ENCODE results near the gene OTUD7B.

Gene OTUD7B

GRCh38 chr1:150017206-150017750 is 6.8 kb upstream of the OTUD7B start:
- peaks cover 15% of the 10 kb centered on the region for H3K4me1 Mint-ChIP-seq
- no peak overlapping the region for H3K27ac Mint-ChIP-seq
- no peak overlapping the region for H3K4me3 Mint-ChIP-seq
- DNase-seq (ENCODE audit: low spot score in 2 of 2) (no peak), ATAC-seq (ENCODE audit: low read depth) (no peak)
- H3K27me3 Mint-ChIP-seq: peaks cover 12% of the 10 kb centered on the region
- H3K36me3 Mint-ChIP-seq: no peaks in the 10 kb centered on the region
- no peaks in the 10 kb centered on the region for H3K9me3 Mint-ChIP-seq

- Mint-ChIP-seq H3K4me1 (peaks cover 15% of the 10 kb centered on the region), H3K27ac (no peak overlapping the region), H3K27me3 (peaks cover 10% of the 10 kb centered on the region), H3K4me3 (no peak overlapping the region), H3K9me3 (no peaks in the 10 kb centered on the region), H3K36me3 (no peaks in the 10 kb centered on the region)
- no peak for DNase-seq (ENCODE audit: low spot score in 2 of 2)
- no peak for ATAC-seq (ENCODE audit: low read depth)
Measured at GRCh38 chr1:150015651-150016131, 5.2 kb upstream of the OTUD7B start.

GRCh38 chr1:150012611-150013010 is 2.1 kb upstream of the OTUD7B start:
- H3K27me3 Mint-ChIP-seq: peaks cover 12% of the 10 kb centered on the region
- DNase-seq (ENCODE audit: low spot score in 2 of 2): no peak

GRCh38 chr1:150009604-150010392 is 728 bp downstream of the OTUD7B start:
- H3K27me3 Mint-ChIP-seq: peaks cover 17% of the 10 kb centered on the region

More at GRCh38 chr1:150012611-150013010, 2.1 kb upstream of the OTUD7B start:
- ATAC-seq (ENCODE audit: low read depth): no peak
- Mint-ChIP-seq H3K9me3 (no peaks in the 10 kb centered on the region), H3K36me3 (peaks cover 2% of the 10 kb centered on the region), H3K27ac (no peak overlapping the region), H3K4me3 (no peak overlapping the region), H3K4me1 (peaks cover 11% of the 10 kb centered on the region)

GRCh38 chr1:150008699-150009098 is 1.8 kb downstream of the OTUD7B start:
- DNase-seq (ENCODE audit: low spot score in 2 of 2): no peak
- Mint-ChIP-seq H3K27me3 (peaks cover 23% of the 10 kb centered on the region), H3K4me1 (peaks cover 11% of the 10 kb centered on the region), H3K36me3 (peaks cover 6% of the 10 kb centered on the region), H3K27ac (no peak overlapping the region), H3K4me3 (no peak overlapping the region), H3K9me3 (no peaks in the 10 kb centered on the region)
- ATAC-seq (ENCODE audit: low read depth): no peak

More at GRCh38 chr1:150009604-150010392, 728 bp downstream of the OTUD7B start:
- H3K4me1 Mint-ChIP-seq: peaks cover 8% of the 10 kb centered on the region
- peak; percentile 23 for ATAC-seq (ENCODE audit: low read depth)
- H3K27ac Mint-ChIP-seq: peak overlapping the region; percentile 89
- H3K9me3 Mint-ChIP-seq: no peaks in the 10 kb centered on the region
- peak overlapping the region; percentile 99 for H3K4me3 Mint-ChIP-seq
- no peak for DNase-seq (ENCODE audit: low spot score in 2 of 2)
- H3K36me3 Mint-ChIP-seq: peaks cover 2% of the 10 kb centered on the region

GRCh38 chr1:150006881-150007421 is 3.6 kb downstream of the OTUD7B start:
- peaks cover 17% of the 10 kb centered on the region for H3K27me3 Mint-ChIP-seq
- ATAC-seq (ENCODE audit: low read depth) (no peak), DNase-seq (ENCODE audit: low spot score in 2 of 2) (no peak)
- H3K27ac Mint-ChIP-seq: no peak overlapping the region
- no peak overlapping the region for H3K4me3 Mint-ChIP-seq
- H3K9me3 Mint-ChIP-seq: no peaks in the 10 kb centered on the region
- H3K36me3 Mint-ChIP-seq: peaks cover 10% of the 10 kb centered on the region
- peaks cover 11% of the 10 kb centered on the region for H3K4me1 Mint-ChIP-seq

GRCh38 chr1:150005606-150006005 is 4.9 kb downstream of the OTUD7B start:
- DNase-seq (ENCODE audit: low spot score in 2 of 2): no peak
- Mint-ChIP-seq H3K9me3 (no peaks in the 10 kb centered on the region), H3K27ac (no peak overlapping the region), H3K4me1 (peaks cover 14% of the 10 kb centered on the region), H3K36me3 (peaks cover 10% of the 10 kb centered on the region), H3K27me3 (peaks cover 17% of the 10 kb centered on the region), H3K4me3 (no peak overlapping the region)
- no peak for ATAC-seq (ENCODE audit: low read depth)

- DNase-seq (ENCODE audit: low spot score in 2 of 2) (no peak), ATAC-seq (ENCODE audit: low read depth) (no peak)
- H3K4me3 Mint-ChIP-seq: no peak overlapping the region
- peaks cover 6% of the 10 kb centered on the region for H3K4me1 Mint-ChIP-seq
- peaks cover 9% of the 10 kb centered on the region for H3K36me3 Mint-ChIP-seq
- no peak overlapping the region for H3K27ac Mint-ChIP-seq
- H3K9me3 Mint-ChIP-seq: no peaks in the 10 kb centered on the region
- peaks cover 15% of the 10 kb centered on the region for H3K27me3 Mint-ChIP-seq
Measured at GRCh38 chr1:150003801-150004200, 6.7 kb downstream of the OTUD7B start.

GRCh38 chr1:150002217-150002616 is 8.3 kb downstream of the OTUD7B start:
- H3K4me3 Mint-ChIP-seq: no peak overlapping the region
- no peaks in the 10 kb centered on the region for H3K9me3 Mint-ChIP-seq
- H3K27me3 Mint-ChIP-seq: peaks cover 13% of the 10 kb centered on the region
- ATAC-seq (ENCODE audit: low read depth): no peak
- H3K27ac Mint-ChIP-seq: no peak overlapping the region
- peaks cover 19% of the 10 kb centered on the region for H3K4me1 Mint-ChIP-seq
- DNase-seq (ENCODE audit: low spot score in 2 of 2): no peak
- H3K36me3 Mint-ChIP-seq: peaks cover 9% of the 10 kb centered on the region

- DNase-seq (ENCODE audit: low spot score in 2 of 2): no peak
- peaks cover 9% of the 10 kb centered on the region for H3K36me3 Mint-ChIP-seq
- no peak overlapping the region for H3K4me3 Mint-ChIP-seq
- H3K27ac Mint-ChIP-seq: no peak overlapping the region
- ATAC-seq (ENCODE audit: low read depth): no peak
- H3K9me3 Mint-ChIP-seq: no peaks in the 10 kb centered on the region
- peaks cover 10% of the 10 kb centered on the region for H3K27me3 Mint-ChIP-seq
- peaks cover 26% of the 10 kb centered on the region for H3K4me1 Mint-ChIP-seq
Measured at GRCh38 chr1:150001415-150001814, 9.1 kb downstream of the OTUD7B start.

GRCh38 chr1:149997585-149998262 is 12.8 kb downstream of the OTUD7B start:
- ATAC-seq (ENCODE audit: low read depth): peak; percentile 96
- H3K27ac Mint-ChIP-seq: peak overlapping the region; percentile 70
- peaks cover 10% of the 10 kb centered on the region for H3K27me3 Mint-ChIP-seq
- peak overlapping the region; percentile 4 for H3K4me3 Mint-ChIP-seq
- H3K36me3 Mint-ChIP-seq: peaks cover 2% of the 10 kb centered on the region
- peak; percentile 18 to 66 for DNase-seq (ENCODE audit: low spot score in 2 of 2)
- H3K4me1 Mint-ChIP-seq: peaks cover 26% of the 10 kb centered on the region
- no peaks in the 10 kb centered on the region for H3K9me3 Mint-ChIP-seq

- H3K36me3 Mint-ChIP-seq: peaks cover 2% of the 10 kb centered on the region
- no peak overlapping the region for H3K27ac Mint-ChIP-seq
- no peak overlapping the region for H3K4me3 Mint-ChIP-seq
- no peaks in the 10 kb centered on the region for H3K9me3 Mint-ChIP-seq
- H3K4me1 Mint-ChIP-seq: peaks cover 23% of the 10 kb centered on the region
- DNase-seq (ENCODE audit: low spot score in 2 of 2) (no peak), ATAC-seq (ENCODE audit: low read depth) (no peak)
- peaks cover 11% of the 10 kb centered on the region for H3K27me3 Mint-ChIP-seq
Measured at GRCh38 chr1:149995927-149996326, 14.6 kb downstream of the OTUD7B start.

GRCh38 chr1:149993764-149994163 is 16.8 kb downstream of the OTUD7B start:
- Mint-ChIP-seq H3K27ac (no peak overlapping the region), H3K27me3 (peaks cover 7% of the 10 kb centered on the region)
- ATAC-seq (ENCODE audit: low read depth): no peak

GRCh38 chr1:149993181-149993580 is 17.3 kb downstream of the OTUD7B start:
- no peak overlapping the region for H3K27ac Mint-ChIP-seq
- DNase-seq (ENCODE audit: low spot score in 2 of 2) (no peak), ATAC-seq (ENCODE audit: low read depth) (no peak)

More at GRCh38 chr1:149993764-149994163, 16.8 kb downstream of the OTUD7B start:
- no peak overlapping the region for H3K4me3 Mint-ChIP-seq
- no peaks in the 10 kb centered on the region for H3K9me3 Mint-ChIP-seq
- peaks cover 2% of the 10 kb centered on the region for H3K36me3 Mint-ChIP-seq
- no peak for DNase-seq (ENCODE audit: low spot score in 2 of 2)
- peaks cover 23% of the 10 kb centered on the region for H3K4me1 Mint-ChIP-seq

More at GRCh38 chr1:149993181-149993580, 17.3 kb downstream of the OTUD7B start:
- peaks cover 20% of the 10 kb centered on the region for H3K4me1 Mint-ChIP-seq
- H3K36me3 Mint-ChIP-seq: peaks cover 2% of the 10 kb centered on the region
- no peak overlapping the region for H3K4me3 Mint-ChIP-seq
- H3K27me3 Mint-ChIP-seq: peaks cover 7% of the 10 kb centered on the region
- no peaks in the 10 kb centered on the region for H3K9me3 Mint-ChIP-seq

Data from memory B cell (primary cell).